ENCODE measurements around the gene MCRIP2.

GRCh38 chr16:670485-671352 is 29.1 kb downstream of the MCRIP2 start:
- TF ChIP-seq SPI1 (IDR thresholded peaks at IDR 0.05; ENCODE audit: low read depth, low read length) (no peak), POLR2A (IDR thresholded peaks at IDR 0.05; ENCODE audit: low read depth, low read length) (no peak), TAF1 (IDR thresholded peaks at IDR 0.05; ENCODE audit: low read depth, low read length) (no peak), PAX5 (IDR thresholded peaks at IDR 0.05; ENCODE audit: insufficient read depth, low read length, severe bottlenecking) (no peak)
